Transverse colon (tissue), 4 donors: ENCODE measurements around the gene CDK17.
"Not testable (repeated sequence)": the region's sequence is repeated elsewhere in the genome, so short reads cannot be mapped to it uniquely, and the experiment has no call there.

Source experiments
- EP300 ChIP-seq: sonication (generic); formaldehyde crosslinking; IDR thresholded peaks from one replicate; pipeline ENCODE4 v1.6.1; 2017; ENCODE audit warnings: antibody characterized with exemption, low read depth
- POLR2A ChIP-seq: fragments of 450-650 bp; IDR thresholded peaks from one replicate; pipeline ENCODE4 v1.6.1; 2016; ENCODE audit warnings: antibody characterized with exemption, mild to moderate bottlenecking, moderate library complexity
- POLR2AphosphoS5 ChIP-seq, 3 donors: sonication (generic); formaldehyde crosslinking; IDR thresholded peaks; one replicate each; pipeline ENCODE4 v1.6.1; 2016; ENCODE audit warnings: antibody characterized with exemption in 3 of 3
- TF ChIP-seq, protein P1 (sequence below), 5 experiments: fragments of 200-600 bp in 3 of 5; fragments of 450-650 bp in 2 of 5; sonication (generic) in 3 of 5; IDR thresholded peaks; 1 replicate in 2 of 5; 2 replicates in 3 of 5; pipeline ENCODE4 v1.5.1; 2016 to 2017; ENCODE audit warnings: antibody characterized with exemption in 5 of 5, inconsistent platforms in 3 of 5, mild to moderate bottlenecking in 2 of 5, moderate library complexity in 1 of 5

GRCh38 chr12:96393229-96393628, 7.0 kb downstream of the CDK17 start:
- TF ChIP-seq, protein P1, sequence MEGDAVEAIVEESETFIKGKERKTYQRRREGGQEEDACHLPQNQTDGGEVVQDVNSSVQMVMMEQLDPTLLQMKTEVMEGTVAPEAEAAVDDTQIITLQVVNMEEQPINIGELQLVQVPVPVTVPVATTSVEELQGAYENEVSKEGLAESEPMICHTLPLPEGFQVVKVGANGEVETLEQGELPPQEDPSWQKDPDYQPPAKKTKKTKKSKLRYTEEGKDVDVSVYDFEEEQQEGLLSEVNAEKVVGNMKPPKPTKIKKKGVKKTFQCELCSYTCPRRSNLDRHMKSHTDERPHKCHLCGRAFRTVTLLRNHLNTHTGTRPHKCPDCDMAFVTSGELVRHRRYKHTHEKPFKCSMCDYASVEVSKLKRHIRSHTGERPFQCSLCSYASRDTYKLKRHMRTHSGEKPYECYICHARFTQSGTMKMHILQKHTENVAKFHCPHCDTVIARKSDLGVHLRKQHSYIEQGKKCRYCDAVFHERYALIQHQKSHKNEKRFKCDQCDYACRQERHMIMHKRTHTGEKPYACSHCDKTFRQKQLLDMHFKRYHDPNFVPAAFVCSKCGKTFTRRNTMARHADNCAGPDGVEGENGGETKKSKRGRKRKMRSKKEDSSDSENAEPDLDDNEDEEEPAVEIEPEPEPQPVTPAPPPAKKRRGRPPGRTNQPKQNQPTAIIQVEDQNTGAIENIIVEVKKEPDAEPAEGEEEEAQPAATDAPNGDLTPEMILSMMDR (IDR thresholded peaks at IDR 0.05) = not testable (repeated sequence)
- not testable (repeated sequence) for TF ChIP-seq POLR2A; POLR2AphosphoS5 (IDR thresholded peaks at IDR 0.05); EP300
